Choroid plexus epithelial cell (primary cell): ENCODE data around the gene KPNA2.
A peak's percentile ranks its signal among the peaks of the same experiment; 100 is the strongest.
"Not testable (repeated sequence)": the region's sequence is repeated elsewhere in the genome, so short reads cannot be mapped to it uniquely, and the experiment has no call there.

Experiments used
- DNase-seq: peaks from one replicate; pipeline ENCODE4 v3.0.0-alpha.2; 2010; ENCODE audit warnings: low read depth
- H3K4me3 ChIP-seq: 2 replicates; pipeline ENCODE4 v1.5.1; 2011; ENCODE audit warnings: low read depth, mild to moderate bottlenecking, control low read depth, low read length, moderate library complexity
- CTCF ChIP-seq: conservative IDR thresholded peaks from 2 replicates; pipeline ENCODE4 v1.5.1; 2011; ENCODE audit warnings: low read depth, mild to moderate bottlenecking, control low read depth, inconsistent platforms, low read length, moderate library complexity

KPNA2 gene

DNA sequence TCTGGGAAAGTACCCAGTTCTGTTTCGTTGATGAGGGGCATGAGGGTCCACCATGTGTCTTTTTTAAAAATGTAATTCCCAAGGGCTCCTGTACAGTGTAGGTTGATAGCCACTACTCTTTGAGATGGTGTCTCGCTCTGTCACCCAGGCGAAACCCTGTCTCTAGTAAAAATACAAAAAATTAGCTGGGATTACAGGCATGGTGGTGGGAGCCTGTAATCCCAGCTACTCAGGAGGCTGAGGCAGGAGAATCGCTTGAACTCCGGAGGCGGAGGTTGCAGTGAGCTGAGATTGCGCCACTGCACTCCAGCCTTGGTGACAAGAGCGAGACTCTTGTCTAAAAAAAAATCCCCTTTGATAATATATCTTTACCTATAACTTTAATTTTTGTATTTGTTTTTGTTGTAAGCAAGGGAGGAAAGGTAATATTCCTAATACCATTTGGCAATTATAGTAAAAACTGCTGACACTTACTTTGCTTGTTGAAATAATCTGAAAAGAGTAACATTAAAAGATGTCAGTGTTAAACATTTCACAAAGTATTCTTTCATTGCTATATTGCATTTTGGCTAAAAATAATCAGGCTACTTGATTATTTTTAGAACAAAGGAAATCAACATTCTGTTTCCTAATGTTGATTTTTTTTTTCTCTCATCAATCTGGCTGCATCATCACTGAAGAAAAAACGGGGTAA lies 11.8 kb downstream of the KPNA2 start:
- no peak for DNase-seq
- no peak for TF ChIP-seq CTCF
- no peak overlapping the region for H3K4me3 ChIP-seq

GRCh38 chr17:68047890-68048542 lies 12.5 kb downstream of the KPNA2 start:
- not testable (repeated sequence) for H3K4me3 ChIP-seq, DNase-seq

GRCh38 chr17:68048996-68049395 lies 13.5 kb downstream of the KPNA2 start:
- no peak for TF ChIP-seq CTCF
- peak; percentile 21 for DNase-seq
- H3K4me3 ChIP-seq: no peak overlapping the region

DNA sequence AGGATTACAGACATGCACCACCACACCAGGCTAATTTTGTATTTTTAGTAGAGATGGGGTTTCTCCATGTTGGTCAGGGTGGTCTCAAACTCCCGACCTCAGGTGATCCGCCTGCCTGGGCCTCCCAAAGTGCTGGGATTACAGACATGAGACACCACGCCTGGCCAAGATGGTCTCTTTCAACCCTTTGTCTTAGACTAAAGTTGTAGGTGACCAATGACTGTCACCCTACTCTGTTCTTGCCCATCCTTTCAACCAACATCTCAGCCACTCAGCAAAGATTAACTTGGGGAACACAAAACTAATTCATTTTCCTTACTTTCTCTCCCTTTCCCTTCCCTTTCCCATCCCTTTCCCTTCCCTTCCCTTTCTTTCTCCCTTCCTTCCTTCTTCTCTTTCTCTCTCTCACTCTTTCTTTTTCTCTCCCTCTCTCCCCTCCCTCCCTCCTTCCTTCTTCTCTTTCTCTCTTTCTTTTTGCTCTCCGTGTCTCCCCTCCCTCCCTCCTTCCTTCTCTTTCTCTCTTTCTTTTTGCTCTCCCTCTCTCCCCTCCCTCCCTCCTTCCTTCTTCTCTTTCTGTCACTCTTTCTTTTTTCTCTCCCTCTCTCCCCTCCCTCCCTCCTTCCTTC lies 14.4 kb downstream of the KPNA2 start:
- not testable (repeated sequence) for H3K4me3 ChIP-seq, DNase-seq

DNA sequence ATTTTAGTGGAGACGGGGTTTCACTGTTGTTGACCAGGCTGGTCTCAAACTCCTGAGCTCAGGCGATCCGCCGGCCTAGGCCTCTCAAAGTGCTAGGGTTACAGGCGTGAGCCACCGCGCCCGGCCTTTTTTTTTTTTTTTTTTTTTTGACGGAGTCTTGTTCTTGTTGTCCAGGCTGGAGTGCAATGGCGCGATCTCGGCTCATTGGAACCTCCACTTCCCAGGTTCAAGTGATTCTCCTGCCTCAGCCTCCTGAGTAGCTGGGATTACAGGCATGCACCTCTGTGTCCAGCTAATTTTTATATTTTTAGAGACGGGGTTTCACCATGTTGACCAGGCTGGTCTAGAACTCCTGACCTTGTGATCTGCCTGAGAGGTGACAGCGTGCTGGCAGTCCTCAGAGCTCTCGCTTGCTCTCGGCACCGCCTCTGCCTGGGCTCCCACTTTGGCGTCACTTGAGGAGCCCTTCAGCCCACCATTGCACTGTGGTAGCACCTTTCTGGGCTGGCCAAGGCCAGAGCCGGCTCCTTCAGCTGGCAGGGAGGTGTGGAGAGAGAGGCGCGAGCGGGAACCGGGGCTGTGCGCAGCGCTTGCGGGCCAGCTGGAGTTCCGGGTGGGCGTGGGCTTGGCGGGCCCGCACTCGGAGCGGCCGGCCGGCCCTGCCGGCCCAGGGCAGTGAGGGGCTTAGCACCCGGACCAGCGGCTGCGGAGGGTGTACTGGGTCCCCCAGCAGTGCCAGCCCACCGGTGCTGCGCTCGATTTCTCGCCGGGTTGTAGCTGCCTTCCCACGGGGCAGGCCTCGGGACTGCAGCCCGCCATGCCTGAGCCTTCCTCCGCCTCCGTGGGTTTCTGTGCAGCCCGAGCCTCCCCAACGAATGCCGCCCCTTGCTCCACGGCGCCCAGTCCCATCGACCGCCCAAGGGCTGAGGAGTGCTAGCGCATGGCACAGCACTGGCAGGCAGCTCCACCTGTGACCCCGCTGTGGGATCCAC lies 16.1 kb downstream of the KPNA2 start:
- H3K4me3 ChIP-seq, DNase-seq: not testable (repeated sequence)

DNA sequence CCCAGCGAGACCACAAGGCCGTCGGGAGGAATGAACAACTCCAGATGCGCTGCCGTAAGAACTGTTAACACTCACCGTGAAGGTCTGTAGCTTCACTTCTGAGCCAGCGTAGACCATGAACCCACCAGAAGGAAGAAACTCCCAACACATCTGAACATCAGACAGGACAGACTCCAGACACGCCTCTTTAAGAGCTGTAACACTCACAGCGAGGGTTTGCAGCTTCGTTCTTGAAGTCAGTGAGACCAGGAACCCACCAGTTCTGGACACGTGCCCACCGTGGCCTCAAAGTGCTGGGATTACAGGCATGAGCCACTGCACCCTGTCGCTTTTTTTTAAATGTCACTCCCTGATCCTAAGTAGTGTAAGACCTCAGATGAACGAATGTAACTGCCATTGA lies 17.3 kb downstream of the KPNA2 start:
- DNase-seq: no peak
- no peak for TF ChIP-seq CTCF
- H3K4me3 ChIP-seq: no peak overlapping the region

DNA sequence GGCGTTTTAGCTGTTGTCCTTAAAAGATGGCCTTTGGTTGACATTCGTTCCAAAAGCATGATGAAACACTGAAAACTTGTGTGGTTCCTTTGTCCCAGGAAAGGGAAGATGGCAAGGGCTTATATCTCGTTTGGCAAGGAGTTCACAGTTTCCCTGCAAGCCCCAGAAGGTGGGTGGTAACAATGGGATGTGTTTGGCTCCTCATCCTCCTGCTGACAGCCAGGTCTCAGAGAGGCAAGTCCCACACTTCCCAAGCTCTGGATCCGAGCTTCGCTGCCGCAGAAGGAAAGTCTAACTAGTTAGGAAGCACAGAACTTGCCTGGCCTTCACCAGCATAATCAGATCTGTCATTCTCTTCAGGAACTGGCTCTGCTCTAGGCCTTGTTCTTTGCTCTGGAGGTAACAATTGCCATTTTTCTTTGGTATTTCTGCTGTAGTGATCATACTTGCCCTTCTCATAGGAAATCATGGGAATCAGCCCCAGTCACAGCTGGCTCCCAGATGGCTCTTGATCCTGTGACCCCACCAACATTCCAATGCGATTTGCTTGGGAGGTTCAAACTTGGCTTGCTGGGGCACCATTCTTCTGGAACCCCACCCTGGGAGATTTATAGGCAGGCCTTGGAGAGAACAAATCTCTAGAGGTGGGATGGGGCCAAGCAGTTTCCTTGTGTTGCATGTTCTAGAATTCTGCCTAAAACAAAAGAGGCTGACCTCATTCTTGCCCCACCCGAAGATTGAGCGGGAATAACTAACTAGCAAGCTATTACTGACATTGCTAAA lies 17.9 kb downstream of the KPNA2 start:
- no peak for TF ChIP-seq CTCF
- no peak overlapping the region for H3K4me3 ChIP-seq
- peak; percentile 64 for DNase-seq
